A673 (cell line): Measurements from ENCODE around the gene LGR6. TPM values are rescaled to one million over a fixed set of nuclear protein-coding genes. Genes with fewer than 3 reads are reported as not detected.

Experiments used
- BruUV-seq: library from RNA; stranded (reverse); fragments of 400-500 nt; replicated peaks from 2 replicates; lab custom pipeline; 2021; lab: Mats Ljungman, UMichigan
- CTCF ChIA-PET: fragments of 300-600 bp; sonication (Branson Sonifier 250); formaldehyde crosslinking; loops from one replicate; lab custom pipeline; 2022; ENCODE audit warnings: antibody characterized with exemption; lab: Charles Lee
- POLR2A ChIA-PET: fragments of 300-600 bp; sonication (Branson Sonifier 250); formaldehyde crosslinking; loops from one replicate; lab custom pipeline; 2022; ENCODE audit warnings: antibody characterized with exemption; ENCODE audit not compliant: low non-redundant PET; lab: Charles Lee
- DNase-seq: peaks from one replicate; pipeline ENCODE4 v3.0.0-alpha.2; 2015; ENCODE audit warnings: low spot score
- H3K27ac ChIP-seq: fragments of 200-600 bp; sonication (generic); 2 replicates; pipeline ENCODE4 v1.5.1; 2016; ENCODE audit warnings: mixed run types, low read depth, mild to moderate bottlenecking, mixed read lengths, antibody characterized with exemption, low read length; ENCODE audit not compliant: poor library complexity, severe bottlenecking
- H3K27me3 ChIP-seq: fragments of 200-600 bp; sonication (generic); replicated peaks from 2 replicates; pipeline ENCODE4 v1.6.1; 2017; ENCODE audit warnings: mixed run types, low read depth, mild to moderate bottlenecking, mixed read lengths, antibody characterized with exemption, low read length; ENCODE audit not compliant: insufficient read depth, poor library complexity
- H3K36me3 ChIP-seq: fragments of 200-600 bp; sonication (generic); 2 replicates; pipeline ENCODE4 v1.6.1; 2016; ENCODE audit warnings: mixed run types, mild to moderate bottlenecking, mixed read lengths, antibody characterized with exemption, low read length; ENCODE audit not compliant: insufficient read depth, poor library complexity, severe bottlenecking
- H3K4me1 ChIP-seq: fragments of 200-600 bp; sonication (generic); 2 replicates; pipeline ENCODE4 v1.6.1; 2017; ENCODE audit warnings: mixed run types, mild to moderate bottlenecking, mixed read lengths, antibody characterized with exemption, low read length; ENCODE audit not compliant: insufficient read depth, poor library complexity, severe bottlenecking
- H3K4me3 ChIP-seq: fragments of 200-600 bp; sonication (generic); 2 replicates; pipeline ENCODE4 v1.5.1; 2016; ENCODE audit warnings: low read depth, mixed run types, mild to moderate bottlenecking, mixed read lengths, low read length; ENCODE audit not compliant: poor library complexity, severe bottlenecking
- H3K9me3 ChIP-seq: fragments of 200-600 bp; sonication (generic); 2 replicates; pipeline ENCODE4 v1.6.1; 2016; ENCODE audit warnings: mixed run types, low read depth, mild to moderate bottlenecking, mixed read lengths, antibody characterized with exemption, low read length; ENCODE audit not compliant: poor library complexity, severe bottlenecking
- CTCF ChIP-seq: fragments of 300-800, 200-600 bp; sonication (generic); conservative IDR thresholded peaks from 2 replicates; pipeline ENCODE4 v1.5.1; 2017; ENCODE audit warnings: low read depth, mild to moderate bottlenecking, antibody characterized with exemption, low read length, moderate library complexity, mixed read lengths
- EZH2 ChIP-seq: fragments of 200-600 bp; sonication (generic); IDR thresholded peaks from 2 replicates; pipeline ENCODE4 v1.6.1; 2017; ENCODE audit warnings: borderline replicate concordance, low read depth, mild to moderate bottlenecking, mixed read lengths, antibody characterized with exemption, low read length; ENCODE audit not compliant: poor library complexity, severe bottlenecking
- intact Hi-C: fragments of 100-400 bp; cut with micrococcal nuclease; formaldehyde crosslinking; loops from one replicate; pipeline ENCODE4 v1.10.0; 2022; ENCODE audit not compliant: unreplicated experiment
- total RNA-seq: library from RNA; stranded (reverse); gene quantifications from 2 replicates; pipeline ENCODE4 v1.2.3, GENCODE V29; 2021

Gene LGR6
- total RNA-seq, 1 experiment from 2014 or later, result not detected

GRCh38 chr1:202302166-202302565, 108.6 kb downstream of the LGR6 start:
- ChIA-PET POLR2A (no interaction called here), CTCF (no interaction called here)
- no peaks in the 10 kb centered on the region for H3K4me1 ChIP-seq
- BruUV-seq, result no TSS peak
- intact Hi-C loops, result no loop called here
- H3K27ac ChIP-seq, result no peak overlapping the region
- no peak for TF ChIP-seq CTCF
- no peak for TF ChIP-seq EZH2
- H3K27me3 ChIP-seq, result no peaks in the 10 kb centered on the region
- no peak for DNase-seq
- H3K36me3 ChIP-seq, result no peaks in the 10 kb centered on the region
- H3K4me3 ChIP-seq, result no peak overlapping the region
- H3K9me3 ChIP-seq, result no peaks in the 10 kb centered on the region

- ChIA-PET CTCF (no interaction called here), POLR2A (interaction anchor here (0.7 kb wide), 1 partner anchor 419 kb away, joined by 3 read pairs; no protein-coding TSS in a partner anchor)
- no peak overlapping the region for H3K4me3 ChIP-seq
- H3K27ac ChIP-seq, result no peak overlapping the region
- TF ChIP-seq EZH2, result no peak
- no peak for TF ChIP-seq CTCF
- no TSS peak for BruUV-seq
- H3K27me3 ChIP-seq, result no peaks in the 10 kb centered on the region
- H3K9me3 ChIP-seq, result no peaks in the 10 kb centered on the region
- intact Hi-C loops, result no loop called here
- no peaks in the 10 kb centered on the region for H3K36me3 ChIP-seq
- H3K4me1 ChIP-seq, result no peaks in the 10 kb centered on the region
- no peak for DNase-seq
Observed at GRCh38 chr1:202304375-202304774, 110.8 kb downstream of the LGR6 start.

GRCh38 chr1:202305168-202305567, 111.6 kb downstream of the LGR6 start:
- H3K27ac ChIP-seq, result no peak overlapping the region
- no peak for TF ChIP-seq EZH2
- no peak for TF ChIP-seq CTCF
- CTCF ChIA-PET, result no interaction called here
- no peak overlapping the region for H3K4me3 ChIP-seq
- H3K27me3 ChIP-seq, result no peaks in the 10 kb centered on the region
- POLR2A ChIA-PET, result interaction anchor here (0.5 kb wide), 1 partner anchor 36 kb away, joined by 5 read pairs; no protein-coding TSS in a partner anchor
- H3K4me1 ChIP-seq, result no peaks in the 10 kb centered on the region
- H3K9me3 ChIP-seq, result no peaks in the 10 kb centered on the region
- BruUV-seq, result no TSS peak
- no peak for DNase-seq
- H3K36me3 ChIP-seq, result no peaks in the 10 kb centered on the region
- intact Hi-C loops, result no loop called here
